Hepatocyte (in vitro differentiated cells): Measurements from ENCODE around the gene INPP4B. TPM values are rescaled to one million over a fixed set of nuclear protein-coding genes. Genes with fewer than 3 reads are reported as not detected.
A peak's percentile ranks its signal among the peaks of the same experiment; 100 is the strongest.

Experiments
- DNase-seq: peaks from one replicate; pipeline ENCODE4 v3.0.0-alpha.2; 2016; ENCODE audit warnings: low spot score
- H2AFZ ChIP-seq: fragments of 200-600 bp; sonication (generic); 2 replicates; pipeline ENCODE4 v1.6.0; 2016; ENCODE audit warnings: antibody characterized with exemption, mild to moderate bottlenecking
- H3K27ac ChIP-seq: fragments of 200-600 bp; sonication (generic); 2 replicates; pipeline ENCODE4 v1.5.1; 2016; ENCODE audit warnings: mild to moderate bottlenecking
- H3K27me3 ChIP-seq: fragments of 200-600 bp; sonication (generic); 2 replicates; pipeline ENCODE4 v1.6.1; 2016
- H3K36me3 ChIP-seq: fragments of 200-600 bp; sonication (generic); replicated peaks from 2 replicates; pipeline ENCODE4 v1.5.1; 2016; ENCODE audit warnings: low read depth; ENCODE audit not compliant: insufficient read depth
- H3K4me1 ChIP-seq: fragments of 200-600 bp; sonication (generic); 2 replicates; pipeline ENCODE4 v1.5.1; 2016; ENCODE audit warnings: mild to moderate bottlenecking, moderate library complexity; ENCODE audit not compliant: insufficient read depth
- H3K4me2 ChIP-seq: fragments of 200-600 bp; sonication (generic); 2 replicates; pipeline ENCODE4 v1.6.0; 2016
- H3K4me3 ChIP-seq: fragments of 200-600 bp; sonication (generic); 2 replicates; pipeline ENCODE4 v1.5.1; 2016; ENCODE audit warnings: mild to moderate bottlenecking
- H3K79me2 ChIP-seq: fragments of 200-600 bp; sonication (generic); 2 replicates; pipeline ENCODE4 v1.6.0; 2017; ENCODE audit warnings: mild to moderate bottlenecking
- H3K9me2 ChIP-seq: fragments of 200-600 bp; sonication (generic); replicated peaks from 2 replicates; pipeline ENCODE4 v1.6.0; 2017; ENCODE audit warnings: mild to moderate bottlenecking; ENCODE audit not compliant: insufficient read depth
- H3K9me3 ChIP-seq: fragments of 200-600 bp; sonication (generic); 2 replicates; pipeline ENCODE4 v1.5.1; 2016; ENCODE audit warnings: low read depth, mild to moderate bottlenecking
- H4K20me1 ChIP-seq: fragments of 200-600 bp; sonication (generic); 2 replicates; pipeline ENCODE4 v1.6.0; 2016; ENCODE audit warnings: mild to moderate bottlenecking; ENCODE audit not compliant: insufficient read depth, poor library complexity, severe bottlenecking
- CTCF ChIP-seq: fragments of 200-600 bp; sonication (generic); IDR thresholded peaks from 2 replicates; pipeline ENCODE4 v1.5.1; 2016; ENCODE audit warnings: antibody characterized with exemption, mild to moderate bottlenecking; ENCODE audit not compliant: poor library complexity
- EZH2 ChIP-seq: fragments of 200-600 bp; sonication (generic); IDR thresholded peaks from 2 replicates; pipeline ENCODE4 v1.6.1; 2016; ENCODE audit warnings: antibody characterized with exemption, mild to moderate bottlenecking, borderline replicate concordance
- EZH2phosphoT487 ChIP-seq: fragments of 200-600 bp; sonication (generic); IDR thresholded peaks from one replicate; pipeline ENCODE4 v1.6.1; 2018; ENCODE audit warnings: antibody characterized with exemption, mild to moderate bottlenecking, low read depth, moderate library complexity; ENCODE audit not compliant: unreplicated experiment, severe bottlenecking
- WGBS: methylation state at CpG from one replicate; pipeline ENCODE4 v1.1.6; 2016; ENCODE audit warnings: low lambda C conversion rate; ENCODE audit errors: missing lambda C conversion rate; 5-methylcytosine and 5-hydroxymethylcytosine counted together
- polyA plus RNA-seq: library from polyadenylated mRNA; unstranded; fragments of >200 nt; fragmentation: Nextera tagmentation; extraction: Ambion mirVana; gene quantifications from 2 replicates; pipeline ENCODE4 v1.2.1, GENCODE V29; 2016
- total RNA-seq: library from RNA; depleted of rRNA; stranded (reverse); fragments of >200 nt; gene quantifications from 2 replicates; pipeline ENCODE4 v1.2.3, GENCODE V29; 2014

The INPP4B gene
- total and polyA plus RNA-seq, 2 experiments from 2014 or later = 4.2 to 7.1 TPM

- H3K4me2 ChIP-seq = no peak overlapping the region
- H3K4me3 ChIP-seq = no peak overlapping the region
- no peaks in the 10 kb centered on the region for H3K4me1 ChIP-seq
- H3K36me3 ChIP-seq = no peaks in the 10 kb centered on the region
- TF ChIP-seq CTCF (no peak), EZH2phosphoT487 (no peak), EZH2 (no peak)
- H3K27me3 ChIP-seq = no peaks in the 10 kb centered on the region
- H2AFZ ChIP-seq = no peak overlapping the region
- DNase-seq = peak; percentile 4
- H3K9me2 ChIP-seq = no peaks in the 10 kb centered on the region
- no peaks in the 10 kb centered on the region for H4K20me1 ChIP-seq
- WGBS = 70% methylated on average over 2 of the region's 2 CpGs
- H3K27ac ChIP-seq = no peak overlapping the region
- no peaks in the 10 kb centered on the region for H3K79me2 ChIP-seq
- no peaks in the 10 kb centered on the region for H3K9me3 ChIP-seq
These were observed 685.6 kb downstream of the INPP4B start for GRCh38 chr4:142160509-142160908.

GRCh38 chr4:142158980-142159379 is 687.1 kb downstream of the INPP4B start:
- no peak overlapping the region for H3K27ac ChIP-seq
- WGBS = 87% methylated on average over 2 of the region's 2 CpGs
- no peaks in the 10 kb centered on the region for H3K9me2 ChIP-seq
- no peak for DNase-seq
- no peaks in the 10 kb centered on the region for H3K79me2 ChIP-seq
- H2AFZ ChIP-seq = no peak overlapping the region
- no peaks in the 10 kb centered on the region for H4K20me1 ChIP-seq
- H3K27me3 ChIP-seq = no peaks in the 10 kb centered on the region
- H3K4me1 ChIP-seq = no peaks in the 10 kb centered on the region
- no peak overlapping the region for H3K4me2 ChIP-seq
- no peak for TF ChIP-seq EZH2
- TF ChIP-seq CTCF = no peak
- no peak for TF ChIP-seq EZH2phosphoT487
- H3K36me3 ChIP-seq = no peaks in the 10 kb centered on the region
- H3K4me3 ChIP-seq = no peak overlapping the region
- H3K9me3 ChIP-seq = no peaks in the 10 kb centered on the region

- H4K20me1 ChIP-seq = no peaks in the 10 kb centered on the region
- TF ChIP-seq EZH2phosphoT487 (no peak), EZH2 (no peak), CTCF (no peak)
- H2AFZ ChIP-seq = no peak overlapping the region
- no peaks in the 10 kb centered on the region for H3K36me3 ChIP-seq
- H3K4me2 ChIP-seq = no peak overlapping the region
- H3K27me3 ChIP-seq = no peaks in the 10 kb centered on the region
- no peaks in the 10 kb centered on the region for H3K79me2 ChIP-seq
- H3K4me1 ChIP-seq = no peaks in the 10 kb centered on the region
- H3K27ac ChIP-seq = no peak overlapping the region
- H3K4me3 ChIP-seq = no peak overlapping the region
- H3K9me3 ChIP-seq = no peaks in the 10 kb centered on the region
- DNase-seq = no peak
- no peaks in the 10 kb centered on the region for H3K9me2 ChIP-seq
These were observed 689.8 kb downstream of the INPP4B start for GRCh38 chr4:142156256-142156655.

GRCh38 chr4:142155347-142155746 is 690.8 kb downstream of the INPP4B start:
- no peaks in the 10 kb centered on the region for H3K9me3 ChIP-seq
- no peak for DNase-seq
- no peak for TF ChIP-seq EZH2
- no peak for TF ChIP-seq EZH2phosphoT487
- no peak for TF ChIP-seq CTCF
- no peaks in the 10 kb centered on the region for H3K27me3 ChIP-seq
- 88% methylated on average over 2 of the region's 2 CpGs for WGBS
- no peaks in the 10 kb centered on the region for H4K20me1 ChIP-seq
- no peak overlapping the region for H3K4me2 ChIP-seq
- no peaks in the 10 kb centered on the region for H3K79me2 ChIP-seq
- no peak overlapping the region for H3K4me3 ChIP-seq
- H2AFZ ChIP-seq = no peak overlapping the region
- no peaks in the 10 kb centered on the region for H3K4me1 ChIP-seq
- H3K27ac ChIP-seq = no peak overlapping the region
- no peaks in the 10 kb centered on the region for H3K9me2 ChIP-seq
- no peaks in the 10 kb centered on the region for H3K36me3 ChIP-seq
